HepG2 (cell line): ENCODE data around the gene MSANTD2. TPM values are rescaled to one million over a fixed set of nuclear protein-coding genes. Genes with fewer than 3 reads are reported as not detected.

ENCODE experiments used
- ATAC-seq: fragments of 200-7000 bp; cut with Tn5 transposase; 3 replicates; pipeline ENCODE4 v1.9.1; 2020; ENCODE audit warnings: mild to moderate bottlenecking, moderate library complexity
- BruUV-seq: library from RNA; stranded (reverse); fragments of 400-500 nt; replicated peaks from 2 replicates; lab custom pipeline; 2021; lab: Mats Ljungman, UMichigan
- CTCF ChIA-PET: fragments of 300-600 bp; formaldehyde crosslinking; extraction: SDS; loops from one replicate; lab custom pipeline; 2021; ENCODE audit warnings: low total read pairs, inconsistent platforms, low intra/inter-chr PET ratio; lab: Yijun Ruan, JAX
- POLR2A ChIA-PET: fragments of 350-600 bp; sonication (Branson Sonifier 250); formaldehyde crosslinking; loops from one replicate; lab custom pipeline; 2020; ENCODE audit warnings: antibody characterized with exemption, inconsistent platforms; lab: Yijun Ruan, JAX
- DNase-seq: peaks from one replicate; pipeline ENCODE4 v3.0.0-alpha.2; 2015; ENCODE audit warnings: low spot score
- FAIRE-seq: peaks from 3 replicates; lab custom pipeline; 2011; peaks lifted over from hg19 to GRCh38; lab: Jason Lieb, UNC
- H2AFZ ChIP-seq: one replicate; pipeline ENCODE4 v1.6.1; 2011; ENCODE audit warnings: low read length, inconsistent platforms
- H3K27ac ChIP-seq: fragments of 300-600 bp; 3 replicates; pipeline ENCODE4 v1.8.0; 2011; ENCODE audit warnings: mixed run types, mild to moderate bottlenecking, mixed read lengths, low read length, inconsistent platforms; ENCODE audit not compliant: insufficient read depth; ENCODE audit errors: extremely low read length
- H3K27me3 ChIP-seq, 2 experiments: fragments of 200-600 bp in 1 of 2; 2 replicates in 1 of 2; 3 replicates in 1 of 2; pipeline versions ENCODE4 v1.6.0 to v1.8.0; 2011; ENCODE audit warnings: low read length in 2 of 2, mild to moderate bottlenecking in 2 of 2, moderate library complexity in 2 of 2, inconsistent platforms in 1 of 2; ENCODE audit not compliant: insufficient read depth in 2 of 2, control insufficient read depth in 1 of 2
- H3K36me3 ChIP-seq, 2 experiments: fragments of 200-600 bp in 1 of 2; replicated peaks in 1 of 2; 2 replicates in 1 of 2; 3 replicates in 1 of 2; pipeline versions ENCODE4 v1.5.1 to v1.8.0; 2011; ENCODE audit warnings: low read length in 2 of 2, inconsistent platforms in 1 of 2; ENCODE audit not compliant: insufficient read depth in 2 of 2, control insufficient read depth in 1 of 2
- H3K4me1 ChIP-seq: 2 replicates; pipeline ENCODE4 v1.5.1; 2012; ENCODE audit warnings: low read length, inconsistent platforms; ENCODE audit not compliant: insufficient read depth
- H3K4me2 ChIP-seq: 2 replicates; pipeline ENCODE4 v1.6.0; 2011; ENCODE audit warnings: low read depth, low read length, inconsistent platforms
- H3K4me3 ChIP-seq, 3 experiments: fragments of 200-600 bp in 1 of 3; sonication (generic), shearing (Covaris generic) in 1 of 3; replicated peaks in 1 of 3; 2 replicates each; pipeline ENCODE4 v1.5.1; 2011 to 2016; ENCODE audit warnings: low read length in 3 of 3, inconsistent platforms in 2 of 3, low read depth in 2 of 3, mild to moderate bottlenecking in 2 of 3, control low read depth in 1 of 3, mixed read lengths in 1 of 3; ENCODE audit not compliant: insufficient read depth in 1 of 3
- H3K79me2 ChIP-seq: one replicate; pipeline ENCODE4 v1.6.1; 2011; ENCODE audit warnings: low read length, inconsistent platforms; ENCODE audit not compliant: insufficient read depth
- H3K9ac ChIP-seq: 2 replicates; pipeline ENCODE4 v1.6.0; 2011; ENCODE audit warnings: mild to moderate bottlenecking, low read depth, low read length, inconsistent platforms; ENCODE audit not compliant: insufficient read depth
- H3K9me3 ChIP-seq: 2 replicates; pipeline ENCODE4 v1.5.1; 2012; ENCODE audit warnings: mild to moderate bottlenecking, low read length
- H4K20me1 ChIP-seq: 2 replicates; pipeline ENCODE4 v1.6.0; 2011; ENCODE audit warnings: inconsistent platforms, mild to moderate bottlenecking, low read length, moderate library complexity; ENCODE audit not compliant: insufficient read depth
- CC2D1A ChIP-seq: sonication (generic); formaldehyde crosslinking; IDR thresholded peaks from 2 replicates; pipeline ENCODE4 v1.8.1; 2023; ENCODE audit warnings: mild to moderate bottlenecking, missing genetic modification reagents
- ELF3 ChIP-seq: IDR thresholded peaks from 2 replicates; pipeline ENCODE4 v1.6.1; 2016; ENCODE audit warnings: missing genetic modification reagents, missing compliant biosample characterization
- EZH2 ChIP-seq: conservative IDR thresholded peaks from 2 replicates; pipeline ENCODE4 v1.6.1; 2012; ENCODE audit warnings: mild to moderate bottlenecking, low read depth, low read length, moderate library complexity
- IRX3 ChIP-seq: sonication (generic); formaldehyde crosslinking; IDR thresholded peaks from 2 replicates; pipeline ENCODE4 v1.8.1; 2023; ENCODE audit warnings: mild to moderate bottlenecking, low read depth, missing genetic modification reagents, borderline replicate concordance
- KDM1A ChIP-seq: IDR thresholded peaks from 2 replicates; pipeline ENCODE4 v1.6.1; 2016; ENCODE audit warnings: missing compliant biosample characterization
- SMARCE1 ChIP-seq: fragments of 450-650 bp; IDR thresholded peaks from 2 replicates; pipeline ENCODE4 v1.6.1; 2017; ENCODE audit warnings: borderline replicate concordance
- TAF15 ChIP-seq: fragments of 200-400 bp; formaldehyde crosslinking; IDR thresholded peaks from one replicate; pipeline ENCODE4 v1.6.1; 2018; ENCODE audit warnings: mild to moderate bottlenecking, low read depth, low read length; ENCODE audit not compliant: poor library complexity, severe bottlenecking
- ZNF296 ChIP-seq: sonication (generic); formaldehyde crosslinking; conservative IDR thresholded peaks from 2 replicates; pipeline ENCODE4 v1.5.0; 2020; ENCODE audit warnings: mild to moderate bottlenecking, missing genetic modification reagents
- WGBS: methylation state at CpG from one replicate; pipeline ENCODE4 v1.1.6; 2017; ENCODE audit warnings: low lambda C conversion rate; 5-methylcytosine and 5-hydroxymethylcytosine counted together
- in situ Hi-C: cut with HindIII; loops from 2 replicates; pipeline ENCODE4 v1.10.0; 2017; ENCODE audit warnings: low pct_unique_long_range_greater_than_20kb; ENCODE audit not compliant: extremely low pct_ligation_motif_present
- intact Hi-C: fragments of 100-400 bp; cut with micrococcal nuclease; formaldehyde crosslinking; loops from one replicate; pipeline ENCODE4 v1.10.0; 2022; ENCODE audit not compliant: unreplicated experiment
- polyA plus RNA-seq, 8 experiments: library from polyadenylated mRNA; depleted of rRNA in 3 of 8; stranded (reverse) in 7 of 8; unstranded in 1 of 8; fragments of >200 nt; fragmentation: Illumina TruSeq in 4 of 8; extraction: Trizol in 4 of 8; gene quantifications; 2 replicates each; pipeline versions ENCODE4 v1.2.1 to v1.2.3, GENCODE V29; 2011 to 2016; ENCODE audit warnings: low read depth in 4 of 8, missing spikeins in 1 of 8, mixed read lengths in 1 of 8; ENCODE audit not compliant: insufficient read depth in 1 of 8
- total RNA-seq, 5 experiments: library from RNA; depleted of rRNA; stranded (reverse); fragments of >200 nt; fragmentation: Illumina TruSeq; extraction: Trizol; gene quantifications; 2 replicates each; pipeline ENCODE4 v1.2.3, GENCODE V29; 2016; ENCODE audit warnings: low read depth in 1 of 5

MSANTD2 gene
- total and polyA plus RNA-seq, 2 of the 13 experiments (the other 11 are each of a cell fraction or from before 2014, with no cell fraction given): 8.7 to 10.1 TPM

DNA sequence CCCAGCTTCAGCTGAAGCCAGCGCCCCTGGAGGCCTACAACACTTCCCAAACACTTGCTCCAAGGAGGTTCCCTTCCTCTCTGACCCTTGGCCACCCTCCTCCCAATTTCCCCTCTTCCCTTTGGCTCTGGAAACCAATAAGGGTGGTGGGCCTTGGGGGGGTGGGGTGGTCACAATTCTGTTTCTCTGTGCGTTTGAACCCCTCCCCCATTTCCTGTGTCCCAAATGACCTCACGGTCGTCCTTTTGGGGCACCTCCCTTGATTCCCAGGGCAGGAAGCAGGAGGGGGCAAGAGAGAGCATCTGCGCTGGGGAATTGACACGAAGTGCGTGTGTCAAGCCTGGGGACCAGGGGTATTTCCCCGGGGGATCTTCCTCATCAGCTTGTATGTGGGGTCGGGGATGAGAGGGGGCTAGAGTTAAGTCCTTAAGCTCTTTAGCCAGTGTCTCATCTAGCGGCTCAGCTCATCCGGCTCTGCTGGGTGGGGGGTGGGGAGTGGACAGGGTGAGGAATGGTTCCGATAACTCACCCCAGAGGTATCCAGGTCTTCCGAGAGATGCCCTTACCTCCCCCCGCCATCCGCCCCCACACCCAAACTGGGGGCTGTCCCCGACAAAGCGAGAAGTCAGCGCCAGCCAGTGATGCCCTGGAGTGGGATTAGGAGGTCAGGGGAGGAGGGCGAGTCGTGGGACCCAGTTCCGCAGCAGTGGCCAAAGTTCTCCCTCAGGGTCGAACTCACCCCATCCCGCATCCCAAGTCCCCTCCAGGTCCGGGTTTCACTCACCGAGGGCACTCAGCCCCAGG lies 38.7 kb downstream of the MSANTD2 start:
- Histone ChIP-seq H3K9ac (no peak overlapping the region), H3K36me3 (no peaks in the 10 kb centered on the region), H3K79me2 (no peaks in the 10 kb centered on the region), H4K20me1 (no peaks in the 10 kb centered on the region), H3K9me3 (no peaks in the 10 kb centered on the region), H3K4me2 (peak overlapping the region; percentile 100), H3K4me1 (peaks cover 62% of the 10 kb centered on the region), H2AFZ (no peak overlapping the region), H3K27ac (no peak overlapping the region), H3K27me3 (peaks cover 0 to 24% of the 10 kb centered on the region in 2 experiments; a peak in 4 of 5 replicates), H3K4me3 (peak overlapping the region; percentile 57 to 89 (median 70); a peak in 5 of 6 replicates)
- ChIA-PET CTCF (interaction anchor here (1.8 to 2.9 kb wide), 4 partner anchors 17 to 92 kb away, joined by 12 to 19 read pairs (median 14); no protein-coding TSS in a partner anchor), POLR2A (interaction anchor here (2.2 to 3.5 kb wide), 2 partner anchors 10 to 15 kb away, joined by 8 to 16 read pairs; no protein-coding TSS in a partner anchor)
- no peak for FAIRE-seq
- intact Hi-C loops: loop anchor here (1.0 to 2.0 kb wide), 3 partner anchors 15 to 32 kb away; no protein-coding TSS in a partner anchor
- no peak for ATAC-seq
- 0 out of 2 replicates have a peak, but pooled peaks have one; percentile 33 for TF ChIP-seq IRX3 (CRISPR knock-in tag)
- TF ChIP-seq KDM1A (CRISPR knock-in tag): no peak
- 0 out of 2 replicates have a peak, but pooled peaks have one; percentile 50 for TF ChIP-seq EZH2
- TF ChIP-seq ZNF296 (CRISPR knock-in tag): no peak
- TF ChIP-seq TAF15: no peak
- no peak for TF ChIP-seq SMARCE1
- no peak for TF ChIP-seq ELF3
- no peak for TF ChIP-seq CC2D1A (CRISPR knock-in tag)
- in situ Hi-C loops: loop anchor here (5.0 kb wide), 1 partner anchor 89 kb away; the partner anchor contains the start of genes SIAE and SPA17
- no peak for DNase-seq
- BruUV-seq: no TSS peak
- WGBS: 15% methylated on average over 17 of the region's 25 CpGs
